B cell (primary cell): ENCODE results near the gene SDK1. TPM values are rescaled to one million over a fixed set of nuclear protein-coding genes. Genes with fewer than 3 reads are reported as not detected.

Source experiments
- ATAC-seq: fragments of 200-7000 bp; cut with Tn5 transposase; one replicate; pipeline ENCODE4 v1.10.0; 2021; ENCODE audit warnings: low read depth, mild to moderate bottlenecking, moderate number of reproducible peaks, moderate library complexity
- CTCF ChIA-PET: fragments of 350-600 bp; sonication (Branson Sonifier 250); formaldehyde crosslinking; loops from one replicate; lab custom pipeline; 2021; ENCODE audit warnings: antibody characterized with exemption, inconsistent platforms; lab: Charles Lee
- POLR2A ChIA-PET: fragments of 350-600 bp; sonication (Branson Sonifier 250); formaldehyde crosslinking; loops from one replicate; lab custom pipeline; 2021; ENCODE audit warnings: antibody characterized with exemption; lab: Charles Lee
- DNase-seq: peaks from one replicate; pipeline ENCODE4 v3.0.0; 2013
- H2AFZ ChIP-seq: 2 replicates; pipeline ENCODE4 v1.6.1; 2012; ENCODE audit warnings: mild to moderate bottlenecking, low read depth, low read length; ENCODE audit not compliant: insufficient read depth, poor library complexity, severe bottlenecking
- H3K27ac ChIP-seq, 2 donors: 1 replicate in 1 of 2; 2 replicates in 1 of 2; pipeline ENCODE4 v1.5.1; 2012 to 2013; ENCODE audit warnings: low read length in 2 of 2, mild to moderate bottlenecking in 2 of 2, moderate library complexity in 1 of 2
- H3K27me3 ChIP-seq, 4 experiments: fragments of 200-600 bp in 1 of 4; sonication (generic) in 1 of 4; replicated peaks in 1 of 4; 1 replicate in 2 of 4; 2 replicates in 2 of 4; pipeline versions ENCODE4 v1.6.1 to v1.7.0; 2013 to 2016; ENCODE audit warnings: low read length in 3 of 4, mild to moderate bottlenecking in 2 of 4, mixed read lengths in 1 of 4, moderate library complexity in 1 of 4; ENCODE audit not compliant: insufficient read depth in 4 of 4, control insufficient read depth in 3 of 4; ENCODE audit errors: control extremely low read depth in 1 of 4
- H3K36me3 ChIP-seq, 2 experiments: replicated peaks in 1 of 2; 1 replicate in 1 of 2; 2 replicates in 1 of 2; pipeline versions ENCODE4 v1.6.1 to v1.7.1; 2013; ENCODE audit warnings: low read length in 1 of 2; ENCODE audit not compliant: insufficient read depth in 2 of 2, control insufficient read depth in 1 of 2; ENCODE audit errors: control extremely low read depth in 1 of 2, extremely low read depth in 1 of 2
- H3K4me1 ChIP-seq, 2 donors: fragments of 200-600 bp in 1 of 2; sonication (generic) in 1 of 2; 1 replicate in 1 of 2; 2 replicates in 1 of 2; pipeline versions ENCODE4 v1.5.1 to v1.6.1; 2013 to 2017; ENCODE audit warnings: low read length in 2 of 2; ENCODE audit not compliant: control insufficient read depth in 2 of 2, insufficient read depth in 2 of 2
- H3K4me2 ChIP-seq: replicated peaks from 2 replicates; pipeline ENCODE3; 2012; ENCODE audit warnings: mild to moderate bottlenecking, low read depth, low read length; ENCODE audit not compliant: poor library complexity, severe bottlenecking
- H3K4me3 ChIP-seq, 5 experiments: fragments of 200-600 bp in 1 of 5; sonication (generic) in 1 of 5; 1 replicate in 3 of 5; 2 replicates in 2 of 5; pipeline versions ENCODE4 v1.5.1 to v1.7.0; 2011 to 2016; ENCODE audit warnings: low read length in 4 of 5, mild to moderate bottlenecking in 4 of 5, low read depth in 2 of 5, control low read depth in 1 of 5, moderate library complexity in 1 of 5; ENCODE audit not compliant: insufficient read depth in 1 of 5; ENCODE audit errors: control extremely low read depth in 1 of 5, extremely low read depth in 1 of 5
- H3K79me2 ChIP-seq: fragments of 200-600 bp; sonication (generic); one replicate; pipeline ENCODE4 v1.6.0; 2016; ENCODE audit warnings: low read length; ENCODE audit not compliant: control insufficient read depth, insufficient read depth
- H3K9ac ChIP-seq: fragments of 200-600 bp; sonication (generic); 2 replicates; pipeline ENCODE4 v1.6.1; 2017; ENCODE audit warnings: mild to moderate bottlenecking, low read length, moderate library complexity
- H3K9me3 ChIP-seq, 3 donors: one replicate each; pipeline versions ENCODE4 v1.6.1 to v1.7.1; 2013; ENCODE audit warnings: low read length in 2 of 3; ENCODE audit not compliant: control insufficient read depth in 2 of 3, insufficient read depth in 1 of 3; ENCODE audit errors: control extremely low read depth in 1 of 3
- H4K20me1 ChIP-seq: 2 replicates; pipeline ENCODE4 v1.6.0; 2012; ENCODE audit warnings: mild to moderate bottlenecking, low read length; ENCODE audit not compliant: insufficient read depth, control insufficient read depth, poor library complexity, severe bottlenecking
- H3K27ac Mint-ChIP-seq: one replicate; pipeline ENCODE4 v1.8.0; 2021; ENCODE audit warnings: mixed read lengths
- H3K27me3 Mint-ChIP-seq: one replicate; pipeline ENCODE4 v1.8.0; 2021; ENCODE audit warnings: mixed read lengths
- H3K4me1 Mint-ChIP-seq: one replicate; pipeline ENCODE4 v1.8.0; 2021; ENCODE audit warnings: mixed read lengths
- H3K4me3 Mint-ChIP-seq: one replicate; pipeline ENCODE4 v1.8.0; 2021; ENCODE audit warnings: mixed read lengths
- H3K9me3 Mint-ChIP-seq: one replicate; pipeline ENCODE4 v1.8.0; 2022; ENCODE audit warnings: mixed read lengths; ENCODE audit not compliant: insufficient read depth
- EZH2 ChIP-seq: IDR thresholded peaks from 2 replicates; pipeline ENCODE4 v1.6.1; 2012; ENCODE audit warnings: borderline replicate concordance, low read depth, mild to moderate bottlenecking, moderate library complexity, low read length; ENCODE audit not compliant: insufficient read depth, poor library complexity, severe bottlenecking
- WGBS: methylation state at CpG from one replicate; pipeline ENCODE4 v1.1.5; 2013; ENCODE audit warnings: missing lambda C conversion rate; ENCODE audit not compliant: insufficient coverage; 5-methylcytosine and 5-hydroxymethylcytosine counted together
- intact Hi-C: fragments of 100-400 bp; cut with micrococcal nuclease; formaldehyde crosslinking; loops from one replicate; pipeline ENCODE4 v1.10.0; 2022
- polyA plus RNA-seq: library from polyadenylated mRNA; depleted of rRNA; stranded (reverse); fragments of >200 nt; gene quantifications from 2 replicates; pipeline ENCODE4 v1.2.3, GENCODE V29; 2012
- total RNA-seq, 2 donors: library from RNA; stranded (reverse); fragments of 120-200 nt in 1 of 2; gene quantifications; 1 replicate in 1 of 2; 2 replicates in 1 of 2; pipeline versions ENCODE4 v1.2.3 to v1.2.4, GENCODE V29; 2013 to 2022
- TF ChIP-seq, protein P1 (sequence below): fragments of 200-600 bp; IDR thresholded peaks from one replicate; pipeline ENCODE4 v1.8.0; 2022; ENCODE audit warnings: antibody characterized with exemption, mild to moderate bottlenecking

Gene SDK1
- total and polyA plus RNA-seq, 2 donors (not counting 1 experiment from before 2014, with no cell fraction given) = 0.73 to 2.0 TPM

DNA sequence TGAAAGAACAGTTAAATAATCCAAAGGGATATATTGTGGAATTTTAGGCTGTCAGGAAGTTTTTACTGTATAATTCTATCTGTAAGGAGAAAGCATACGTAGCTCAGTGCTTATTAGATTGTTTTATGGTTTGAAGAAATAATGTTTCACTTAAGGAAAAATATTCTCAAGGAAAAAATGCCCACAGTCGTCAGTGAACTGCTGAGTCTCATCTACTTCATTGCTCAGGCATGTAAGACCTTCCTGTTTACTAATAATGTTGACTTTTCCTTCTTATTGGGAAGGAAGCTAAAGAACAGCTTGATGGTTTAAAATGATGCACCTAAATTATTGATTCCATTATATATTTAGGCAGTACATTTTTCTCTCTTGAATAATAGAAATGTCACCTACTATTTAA is 304.2 kb downstream of the SDK1 start:
- H3K4me3 Mint-ChIP-seq = no peak overlapping the region
- Histone ChIP-seq H3K4me3 (no peak overlapping the region), H3K4me2 (no peak overlapping the region), H2AFZ (no peak overlapping the region), H3K27me3 (no peaks in the 10 kb centered on the region), H3K27ac (no peak overlapping the region), H3K9ac (no peak overlapping the region), H3K4me1 (peaks cover 0 to 7% of the 10 kb centered on the region in 2 donors), H3K79me2 (no peaks in the 10 kb centered on the region), H3K9me3 (peaks cover 0 to 5% (median 0%) of the 10 kb centered on the region in 3 donors), H4K20me1 (no peaks in the 10 kb centered on the region), H3K36me3 (no peaks in the 10 kb centered on the region)
- CTCF ChIA-PET = interaction anchor here (0.6 kb wide), 1 partner anchor 56 kb away, joined by 3 read pairs; no protein-coding TSS in a partner anchor
- 100% methylated on average over 1 of the region's 2 CpGs for WGBS
- H3K9me3 Mint-ChIP-seq = no peaks in the 10 kb centered on the region
- H3K27me3 Mint-ChIP-seq = no peaks in the 10 kb centered on the region
- no peak for TF ChIP-seq EZH2
- ATAC-seq = no peak
- intact Hi-C loops = no loop called here
- DNase-seq = no peak
- H3K27ac Mint-ChIP-seq = no peak overlapping the region
- POLR2A ChIA-PET = no interaction called here
- peaks cover 3% of the 10 kb centered on the region for H3K4me1 Mint-ChIP-seq

DNA sequence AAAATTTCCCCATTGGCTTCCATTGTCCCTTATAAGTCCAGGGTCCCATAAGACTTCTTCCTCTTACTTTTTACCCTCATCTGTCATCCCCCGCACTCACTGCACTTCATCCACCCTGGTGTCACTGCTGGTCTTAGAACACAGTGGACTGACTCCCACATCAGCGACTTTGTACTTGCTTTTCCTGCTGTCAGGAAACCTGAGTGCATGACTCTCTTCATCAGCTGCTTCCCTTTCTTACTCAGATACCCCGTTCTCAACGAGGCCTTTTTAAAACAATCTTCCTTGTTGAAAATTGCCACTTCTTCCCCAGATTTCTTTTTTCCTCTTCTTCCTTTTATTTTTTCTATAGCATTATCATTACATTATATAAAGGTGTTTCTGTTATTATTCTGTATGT is 305.4 kb downstream of the SDK1 start:
- Histone ChIP-seq H3K27ac (no peak overlapping the region), H3K4me2 (no peak overlapping the region), H3K36me3 (no peaks in the 10 kb centered on the region), H3K27me3 (peaks cover 0 to 2% (median 0%) of the 10 kb centered on the region in 4 experiments), H3K9me3 (peaks cover 0 to 5% (median 0%) of the 10 kb centered on the region in 3 donors), H3K4me1 (peaks cover 0 to 6% of the 10 kb centered on the region in 2 donors), H4K20me1 (no peaks in the 10 kb centered on the region), H3K4me3 (no peak overlapping the region), H3K79me2 (no peaks in the 10 kb centered on the region), H3K9ac (no peak overlapping the region), H2AFZ (no peak overlapping the region)
- POLR2A ChIA-PET = no interaction called here
- H3K27ac Mint-ChIP-seq = no peak overlapping the region
- CTCF ChIA-PET = no interaction called here
- intact Hi-C loops = no loop called here
- no peak for DNase-seq
- WGBS = 79% methylated on average over 2 of the region's 4 CpGs
- H3K9me3 Mint-ChIP-seq = no peaks in the 10 kb centered on the region
- no peak overlapping the region for H3K4me3 Mint-ChIP-seq
- no peaks in the 10 kb centered on the region for H3K4me1 Mint-ChIP-seq
- TF ChIP-seq, protein P1, sequence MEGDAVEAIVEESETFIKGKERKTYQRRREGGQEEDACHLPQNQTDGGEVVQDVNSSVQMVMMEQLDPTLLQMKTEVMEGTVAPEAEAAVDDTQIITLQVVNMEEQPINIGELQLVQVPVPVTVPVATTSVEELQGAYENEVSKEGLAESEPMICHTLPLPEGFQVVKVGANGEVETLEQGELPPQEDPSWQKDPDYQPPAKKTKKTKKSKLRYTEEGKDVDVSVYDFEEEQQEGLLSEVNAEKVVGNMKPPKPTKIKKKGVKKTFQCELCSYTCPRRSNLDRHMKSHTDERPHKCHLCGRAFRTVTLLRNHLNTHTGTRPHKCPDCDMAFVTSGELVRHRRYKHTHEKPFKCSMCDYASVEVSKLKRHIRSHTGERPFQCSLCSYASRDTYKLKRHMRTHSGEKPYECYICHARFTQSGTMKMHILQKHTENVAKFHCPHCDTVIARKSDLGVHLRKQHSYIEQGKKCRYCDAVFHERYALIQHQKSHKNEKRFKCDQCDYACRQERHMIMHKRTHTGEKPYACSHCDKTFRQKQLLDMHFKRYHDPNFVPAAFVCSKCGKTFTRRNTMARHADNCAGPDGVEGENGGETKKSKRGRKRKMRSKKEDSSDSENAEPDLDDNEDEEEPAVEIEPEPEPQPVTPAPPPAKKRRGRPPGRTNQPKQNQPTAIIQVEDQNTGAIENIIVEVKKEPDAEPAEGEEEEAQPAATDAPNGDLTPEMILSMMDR = no peak
- no peak for TF ChIP-seq EZH2
- ATAC-seq = no peak
- H3K27me3 Mint-ChIP-seq = peaks cover 8% of the 10 kb centered on the region
